ENCODE measurements around the gene MRTFA.

- no peak for TF ChIP-seq CTCF (IDR thresholded peaks at IDR 0.05)
- TF ChIP-seq POLR2A (IDR thresholded peaks at IDR 0.05): no peak
These were observed 117.1 kb downstream of the MRTFA start for GRCh38 chr22:40519284-40519947.

All from lower leg skin (tissue), 3 donors.